ES-I3 (cell line): ENCODE data around the gene VAT1.

ENCODE experiments used
- H3K36me3 ChIP-seq: 2 replicates; pipeline ENCODE4 v1.6.1; 2013; ENCODE audit warnings: mild to moderate bottlenecking, low read length, control low read depth, moderate library complexity; ENCODE audit not compliant: insufficient read depth
- H3K4me1 ChIP-seq: 2 replicates; pipeline ENCODE4 v1.6.1; 2013; ENCODE audit warnings: mild to moderate bottlenecking, control low read depth, low read length; ENCODE audit not compliant: insufficient read depth
- H3K9ac ChIP-seq: 2 replicates; pipeline ENCODE4 v1.6.1; 2013; ENCODE audit warnings: low read depth, mild to moderate bottlenecking, low read length, moderate library complexity
- H3K9me3 ChIP-seq: 2 replicates; pipeline ENCODE4 v1.6.1; 2013; ENCODE audit warnings: mild to moderate bottlenecking, low read length, moderate library complexity; ENCODE audit not compliant: control insufficient read depth, insufficient read depth

The VAT1 gene

DNA sequence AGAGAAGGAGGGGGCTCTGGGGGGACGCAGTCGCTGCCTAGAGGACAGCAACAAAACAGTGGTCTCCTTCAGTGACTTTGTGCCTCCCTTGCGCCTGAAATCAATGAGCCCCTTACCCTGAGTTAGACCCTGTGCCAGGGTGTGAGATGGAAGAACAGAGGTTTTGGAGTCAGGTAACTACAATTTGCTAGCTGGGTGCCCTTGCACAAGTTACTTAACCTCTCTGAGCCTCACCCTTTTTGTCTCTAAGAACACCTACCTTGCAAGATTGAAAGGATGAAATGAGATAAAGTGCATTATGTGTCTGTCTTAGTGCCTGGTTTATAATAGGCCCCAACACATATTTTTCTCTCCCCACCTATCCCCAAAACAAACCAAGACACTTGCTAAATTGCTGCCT lies 12.7 kb upstream of the VAT1 start:
- no peaks in the 10 kb centered on the region for H3K9me3 ChIP-seq
- no peak overlapping the region for H3K9ac ChIP-seq
- peaks cover 39% of the 10 kb centered on the region for H3K4me1 ChIP-seq
- no peaks in the 10 kb centered on the region for H3K36me3 ChIP-seq

GRCh38 chr17:43033948-43034881 lies 12.0 kb upstream of the VAT1 start:
- H3K9ac ChIP-seq = peak overlapping the region; percentile 26; the same call in 1 of the 2 replicates
- no peaks in the 10 kb centered on the region for H3K36me3 ChIP-seq
- peaks cover 39% of the 10 kb centered on the region for H3K4me1 ChIP-seq
- no peaks in the 10 kb centered on the region for H3K9me3 ChIP-seq

DNA sequence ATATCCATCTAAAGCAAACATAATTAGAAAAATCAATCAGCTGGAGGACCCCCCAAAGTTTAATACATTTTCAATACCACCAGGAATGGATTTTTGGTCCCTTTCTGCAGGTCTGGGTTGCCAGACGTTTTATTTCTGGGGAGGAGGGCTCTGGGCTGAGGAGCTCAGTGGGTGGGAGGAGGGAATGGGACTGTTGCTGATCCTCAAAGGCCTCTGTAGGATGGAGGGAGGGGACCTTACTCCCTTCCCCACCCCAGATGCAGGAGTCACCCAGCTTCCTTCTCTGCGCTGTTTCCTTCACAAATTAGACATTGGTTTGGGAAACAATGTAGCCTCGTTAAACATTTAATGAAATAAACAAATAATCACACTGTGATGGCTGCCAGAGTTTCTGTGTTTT lies 9.5 kb upstream of the VAT1 start:
- no peaks in the 10 kb centered on the region for H3K9me3 ChIP-seq
- H3K4me1 ChIP-seq = peaks cover 55% of the 10 kb centered on the region
- no peaks in the 10 kb centered on the region for H3K36me3 ChIP-seq
- H3K9ac ChIP-seq = no peak overlapping the region

DNA sequence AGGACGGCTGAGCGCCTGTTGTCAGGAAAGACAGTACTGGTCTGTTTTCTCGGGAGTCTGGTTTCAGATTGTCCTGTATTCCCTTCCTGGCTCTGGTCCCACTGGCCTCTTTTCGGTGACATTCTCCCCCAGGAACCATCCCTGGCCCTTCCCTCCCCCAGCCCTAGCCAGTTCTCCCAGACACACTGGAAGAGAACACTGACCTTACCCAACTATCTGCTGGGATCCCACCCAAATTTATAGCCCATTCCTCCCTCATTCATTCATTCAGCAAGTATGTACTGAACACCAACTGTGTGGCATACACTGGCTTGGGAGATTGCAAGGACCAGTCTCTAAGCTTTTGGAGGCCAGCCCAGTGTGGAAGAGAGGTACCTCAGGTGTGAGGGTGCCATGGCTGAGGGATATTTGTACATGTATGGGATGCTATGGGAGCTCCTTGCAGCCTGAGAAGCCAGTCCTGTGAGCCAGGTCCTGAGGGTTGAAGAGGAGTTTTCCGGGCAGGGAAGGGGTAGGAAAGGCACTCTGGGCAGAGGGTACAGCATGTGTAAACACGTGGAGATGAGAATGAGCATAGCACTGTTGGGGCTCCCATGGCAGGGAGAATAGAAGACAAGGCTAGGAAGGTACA lies 8.1 kb upstream of the VAT1 start:
- Histone ChIP-seq H3K9me3 (no peaks in the 10 kb centered on the region), H3K36me3 (no peaks in the 10 kb centered on the region), H3K4me1 (peaks cover 53% of the 10 kb centered on the region), H3K9ac (no peak overlapping the region)

DNA sequence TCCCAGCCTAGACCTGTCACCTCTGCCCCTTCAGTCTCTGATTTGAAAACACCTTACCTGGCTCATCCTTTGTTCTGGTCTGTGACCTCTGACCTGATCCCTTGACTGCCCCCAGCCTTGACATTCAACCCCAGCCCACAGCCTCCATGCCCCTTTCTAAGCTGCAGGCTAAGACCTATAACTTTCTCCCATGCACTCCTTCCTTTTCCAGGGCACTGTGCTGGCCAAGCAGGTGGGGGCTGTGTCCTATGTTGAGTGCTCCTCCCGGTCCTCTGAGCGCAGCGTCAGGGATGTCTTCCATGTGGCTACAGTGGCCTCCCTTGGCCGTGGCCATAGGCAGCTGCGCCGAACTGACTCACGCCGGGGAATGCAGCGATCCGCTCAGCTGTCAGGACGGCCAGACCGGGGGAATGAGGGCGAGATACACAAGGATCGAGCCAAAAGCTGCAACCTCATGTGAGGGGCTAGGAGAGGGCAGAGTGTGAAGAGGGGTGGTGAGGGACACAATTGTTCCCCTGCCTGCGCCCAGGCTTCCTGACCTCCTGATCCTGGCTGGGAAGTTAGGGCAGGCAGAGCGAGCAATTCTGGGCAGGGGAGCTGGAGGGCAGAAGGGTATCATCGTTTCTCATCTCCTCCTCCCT lies 6.2 kb upstream of the VAT1 start:
- Histone ChIP-seq H3K9me3 (no peaks in the 10 kb centered on the region), H3K36me3 (no peaks in the 10 kb centered on the region), H3K9ac (no peak overlapping the region), H3K4me1 (peaks cover 33% of the 10 kb centered on the region)

DNA sequence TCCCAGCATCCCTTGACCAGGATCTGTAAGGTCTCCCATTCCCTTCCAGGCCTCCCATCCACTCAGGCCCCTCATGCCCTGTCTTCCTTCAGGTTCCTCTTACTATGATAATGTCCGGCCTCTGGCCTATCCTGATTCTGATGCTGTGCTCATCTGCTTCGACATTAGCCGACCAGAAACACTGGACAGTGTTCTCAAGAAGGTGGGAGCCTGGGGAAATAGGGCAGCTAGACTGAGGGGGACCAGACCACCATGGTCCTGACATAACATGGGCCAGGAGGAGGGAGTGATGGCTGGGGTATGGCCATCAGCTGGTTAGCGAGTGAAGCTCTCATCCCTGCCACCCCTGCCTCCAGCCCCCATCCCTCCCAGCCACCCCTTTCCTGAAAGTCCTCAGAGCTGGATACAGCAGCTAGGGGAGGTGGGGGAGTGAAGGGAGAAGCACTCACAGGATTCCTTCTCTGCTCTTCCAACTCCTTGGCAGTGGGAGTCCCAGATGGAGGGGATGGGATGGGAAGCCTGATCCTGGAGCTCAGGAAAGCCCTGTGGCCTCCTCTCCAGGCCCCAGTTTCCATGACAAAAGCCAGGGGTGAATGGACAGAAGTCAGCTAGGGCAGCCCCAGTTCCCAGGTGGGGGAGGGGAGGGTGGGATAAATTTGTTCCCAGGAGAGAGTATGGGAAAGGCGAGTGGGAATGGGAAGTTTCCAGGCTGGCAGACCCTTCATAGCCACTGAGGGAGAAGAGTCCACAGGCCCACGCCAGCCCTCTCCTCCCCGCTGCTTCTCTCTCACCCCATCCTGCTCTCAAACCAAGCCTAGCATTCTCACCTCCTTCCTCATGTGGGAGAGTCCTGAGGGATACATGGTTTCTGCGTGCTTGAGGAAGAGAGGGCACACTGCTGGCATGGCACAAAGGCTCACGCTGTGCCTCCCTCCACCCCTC lies 5.2 kb upstream of the VAT1 start:
- H3K9ac ChIP-seq = no peak overlapping the region

DNA sequence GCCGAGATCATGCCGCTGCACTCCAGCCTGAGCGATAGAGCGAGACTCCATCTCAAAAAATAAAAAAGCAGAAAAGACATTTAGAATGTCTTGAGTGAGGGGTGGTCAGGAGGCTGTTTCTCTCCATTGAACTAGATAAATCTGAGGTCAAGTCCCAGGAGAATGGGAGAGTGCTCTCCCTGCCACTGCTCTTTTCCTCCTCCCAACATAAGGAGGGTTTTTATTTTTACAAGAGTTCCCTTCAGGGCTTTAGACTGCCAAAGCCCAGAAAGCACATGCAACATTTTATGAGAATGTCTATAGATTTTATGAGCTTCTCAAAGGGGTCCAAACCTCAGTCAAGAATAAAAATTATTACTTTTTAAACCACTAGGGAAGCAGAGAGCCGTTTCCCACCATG lies 4.4 kb upstream of the VAT1 start:
- Histone ChIP-seq H3K9me3 (no peaks in the 10 kb centered on the region), H3K36me3 (no peaks in the 10 kb centered on the region), H3K9ac (no peak overlapping the region), H3K4me1 (peaks cover 30% of the 10 kb centered on the region)

More for the DNA sequence above, 5.2 kb upstream of the VAT1 start:
- H3K9me3 ChIP-seq = no peaks in the 10 kb centered on the region
- H3K4me1 ChIP-seq = peaks cover 32% of the 10 kb centered on the region
- H3K36me3 ChIP-seq = no peaks in the 10 kb centered on the region

GRCh38 chr17:43025766-43026537 lies 3.8 kb upstream of the VAT1 start:
- H3K9me3 ChIP-seq = no peaks in the 10 kb centered on the region
- peak overlapping the region; percentile 77; the same call in 1 of the 2 replicates for H3K9ac ChIP-seq
- peaks cover 26% of the 10 kb centered on the region for H3K4me1 ChIP-seq
- H3K36me3 ChIP-seq = no peaks in the 10 kb centered on the region

DNA sequence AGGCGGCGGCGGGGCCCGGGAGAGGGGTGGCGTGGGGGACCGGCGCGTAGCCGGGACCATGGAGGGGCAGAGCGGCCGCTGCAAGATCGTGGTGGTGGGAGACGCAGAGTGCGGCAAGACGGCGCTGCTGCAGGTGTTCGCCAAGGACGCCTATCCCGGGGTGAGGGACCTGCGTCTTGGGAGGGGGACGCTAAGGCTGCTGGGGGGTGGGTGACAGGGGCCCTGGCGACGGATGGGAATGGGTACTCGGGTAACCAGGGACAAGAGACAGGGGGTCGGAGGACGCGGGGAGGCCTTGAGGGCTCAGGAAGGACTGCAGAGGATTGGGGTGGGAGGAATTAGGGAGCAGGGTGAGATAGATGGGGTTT lies 3.1 kb upstream of the VAT1 start:
- H3K36me3 ChIP-seq = 0 out of 2 replicates have a peak, but pooled peaks cover 3% of the 10 kb centered on the region
- H3K9me3 ChIP-seq = no peaks in the 10 kb centered on the region
- peaks cover 28% of the 10 kb centered on the region for H3K4me1 ChIP-seq
- peak overlapping the region; percentile 77; the same call in 1 of the 2 replicates for H3K9ac ChIP-seq

- no peaks in the 10 kb centered on the region for H3K9me3 ChIP-seq
- H3K4me1 ChIP-seq = peaks cover 34% of the 10 kb centered on the region
- H3K9ac ChIP-seq = peak within 1 kb of the TSS; percentile 83; the same call in 1 of the 2 replicates
- 0 out of 2 replicates have a peak, but pooled peaks cover 4% of the 10 kb centered on the region for H3K36me3 ChIP-seq
Measured at GRCh38 chr17:43024407-43025289, 2.5 kb upstream of the VAT1 start, which contains the start of gene RND2. RND2 (plus strand) TSS chr17:43025231; CDS start chr17:43025348, 117 bp downstream.

DNA sequence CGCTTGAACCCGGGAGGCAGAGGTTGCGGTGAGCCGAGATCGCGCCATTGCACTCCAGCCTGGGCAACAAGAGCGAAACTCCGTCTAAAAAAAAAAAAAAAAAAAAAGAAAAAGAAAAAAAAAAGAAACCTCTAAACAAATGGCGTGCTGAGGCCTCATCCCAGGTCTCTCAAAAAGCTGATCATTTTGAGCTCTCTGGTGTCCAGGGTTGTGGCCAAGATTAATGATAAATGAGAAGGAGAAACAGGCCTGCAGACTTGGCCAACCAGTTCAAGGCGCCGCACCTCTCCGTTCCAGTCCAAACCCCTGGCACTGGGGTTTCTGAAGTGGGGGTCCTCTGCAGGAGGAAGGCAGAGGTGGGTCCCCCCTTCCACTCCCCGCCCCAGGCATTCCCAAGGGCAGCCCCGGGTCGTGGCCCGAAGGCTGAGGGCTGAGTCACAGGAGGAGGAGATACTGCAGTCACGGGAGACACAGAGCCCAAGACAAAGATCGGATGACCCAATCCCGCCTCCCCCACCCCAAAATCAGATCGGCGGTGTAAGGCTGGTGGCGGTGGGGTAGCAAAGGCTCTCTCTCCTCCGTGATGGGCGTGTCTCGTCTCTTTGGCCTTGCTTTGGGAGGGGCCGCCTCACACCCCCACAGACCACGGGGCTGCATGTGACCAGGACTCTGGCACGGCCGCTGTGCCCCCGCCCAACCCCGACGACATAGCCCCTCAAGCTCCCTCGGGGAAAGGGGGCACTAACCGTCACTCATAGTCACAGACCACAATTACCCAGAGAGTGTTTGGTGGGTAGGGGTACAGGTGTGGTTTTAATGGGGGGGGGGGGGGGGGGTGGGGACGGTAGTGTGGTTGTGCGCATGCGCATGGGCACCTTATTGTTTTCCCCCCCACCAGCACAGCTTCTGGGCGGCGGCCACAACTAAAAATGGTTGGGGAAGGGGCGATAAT lies 1.1 kb downstream of the VAT1 start:
- H3K4me1 ChIP-seq = peaks cover 20% of the 10 kb centered on the region
- no peaks in the 10 kb centered on the region for H3K9me3 ChIP-seq
- H3K9ac ChIP-seq = peak overlapping the region; percentile 100
- H3K36me3 ChIP-seq = peaks cover 16% of the 10 kb centered on the region; the same call in 1 of the 2 replicates
